Aorta (tissue), 5 donors: ENCODE data around the gene TMEM222. TPM values are rescaled to one million over a fixed set of nuclear protein-coding genes. Genes with fewer than 3 reads are reported as not detected.
A peak's percentile ranks its signal among the peaks of the same experiment; 100 is the strongest.

Experiments
- ATAC-seq: fragments of 200-7000 bp; cut with Tn5 transposase; one replicate; pipeline ENCODE4 v1.9.1; 2022; ENCODE audit warnings: moderate library complexity; ENCODE audit not compliant: low FRiP score
- DNase-seq, 2 donors: peaks; one replicate each; pipeline ENCODE4 v3.0.0-alpha.2; 2020
- H3K27ac ChIP-seq, 2 donors: one replicate each; pipeline ENCODE4 v1.5.1; 2013; ENCODE audit warnings: low read length in 2 of 2, mild to moderate bottlenecking in 2 of 2, moderate library complexity in 2 of 2, control low read depth in 1 of 2, inconsistent platforms in 1 of 2, low read depth in 1 of 2
- H3K27me3 ChIP-seq, 2 donors: one replicate each; pipeline ENCODE4 v1.6.1; 2013; ENCODE audit warnings: control low read depth in 1 of 2, low read length in 1 of 2, mild to moderate bottlenecking in 1 of 2, moderate library complexity in 1 of 2; ENCODE audit not compliant: insufficient read depth in 2 of 2, control insufficient read depth in 1 of 2
- H3K36me3 ChIP-seq, 2 donors: one replicate each; pipeline ENCODE4 v1.6.1; 2013; ENCODE audit warnings: control low read depth in 1 of 2, low read length in 1 of 2, mild to moderate bottlenecking in 1 of 2; ENCODE audit not compliant: insufficient read depth in 2 of 2, control insufficient read depth in 1 of 2
- H3K4me1 ChIP-seq, 2 donors: one replicate each; pipeline ENCODE4 v1.6.1; 2013; ENCODE audit warnings: low read length in 2 of 2, control low read depth in 1 of 2, mild to moderate bottlenecking in 1 of 2, moderate library complexity in 1 of 2; ENCODE audit not compliant: insufficient read depth in 2 of 2, control insufficient read depth in 1 of 2
- H3K4me3 ChIP-seq, 2 donors: one replicate each; pipeline ENCODE4 v1.5.1; 2013; ENCODE audit warnings: low read length in 2 of 2, control low read depth in 1 of 2, mild to moderate bottlenecking in 1 of 2
- H3K9me3 ChIP-seq: one replicate; pipeline ENCODE4 v1.6.1; 2013; ENCODE audit warnings: mild to moderate bottlenecking, low read length; ENCODE audit not compliant: control insufficient read depth
- WGBS, 2 donors: extraction: QIAGEN DNeasy Blood & Tissue Kit; methylation state at CpG; one replicate each; pipeline ENCODE4 v1.1.7; 2013; 5-methylcytosine and 5-hydroxymethylcytosine counted together
- intact Hi-C, 2 donors: fragments of 100-400 bp; cut with DNase I; formaldehyde crosslinking; loops; one replicate each; pipeline versions ENCODE4 v1.14.2 to v1.15.0; 2022
- polyA plus RNA-seq, 2 donors: library from polyadenylated mRNA; stranded (reverse); fragments of 200-250 nt; gene quantifications; one replicate each; pipeline ENCODE4 v1.2.3, GENCODE V29; 2013
- total RNA-seq, 2 donors: library from RNA; stranded (reverse); fragmentation: NEBNext Ultra II Directional; extraction: Animal tissue kit (Norgen Biotek cat#: 25700); gene quantifications; one replicate each; pipeline ENCODE4 v1.2.1, GENCODE V29; 2021
- donor health status: healthy with polysubstance abuse.
- donor health status: Bipolar disorder and iron deficiency.
- donor health status: DM: no; HTN: no; CAD: no.
- donor health status: DM: no; HTN: no; CAD: no.
- donor health status: DM: yes; HTN: yes; CAD: no.

TMEM222 gene
- total and polyA plus RNA-seq, 4 donors: 19.9 to 49.1 (median 29.9) TPM

DNA sequence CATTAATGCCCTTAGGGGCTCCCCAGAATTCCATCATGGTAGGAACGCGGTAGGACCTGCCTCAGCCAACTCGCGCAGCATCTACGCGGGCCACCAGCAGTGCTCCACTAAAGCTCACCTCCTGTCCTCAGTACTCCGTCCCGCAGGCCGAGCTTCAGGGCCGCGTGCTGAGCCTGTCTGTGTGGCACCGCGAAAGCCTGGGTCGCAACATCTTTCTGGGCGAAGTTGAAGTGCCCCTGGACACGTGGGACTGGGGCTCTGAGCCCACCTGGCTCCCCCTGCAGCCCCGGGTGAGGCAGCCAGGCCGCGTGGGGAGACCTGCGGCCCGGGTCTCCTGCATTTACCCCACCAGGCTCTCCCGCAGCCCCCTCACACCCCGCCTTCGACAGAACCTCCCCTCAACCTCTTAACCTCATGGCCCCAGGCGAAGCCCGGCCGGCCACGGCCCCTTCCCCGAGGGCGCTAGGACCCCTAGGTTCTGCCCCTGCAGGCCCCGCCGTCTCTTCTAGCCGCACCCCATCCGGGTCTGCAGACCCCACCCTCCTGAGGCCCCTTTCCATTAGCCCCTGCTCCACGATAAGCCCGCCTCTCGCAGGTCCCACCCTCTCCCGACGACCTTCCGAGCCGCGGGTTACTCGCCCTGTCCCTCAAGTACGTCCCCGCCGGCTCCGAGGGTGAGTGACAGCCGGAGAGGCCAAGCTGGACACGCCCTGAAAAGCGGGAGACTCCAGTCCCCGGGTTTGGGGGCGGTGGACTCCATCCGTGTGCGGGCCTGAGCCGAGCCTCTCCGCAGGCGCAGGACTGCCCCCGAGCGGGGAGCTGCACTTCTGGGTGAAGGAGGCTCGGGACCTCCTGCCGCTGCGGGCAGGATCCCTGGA, 28.9 kb downstream of the TMEM222 start:
- Histone ChIP-seq H3K27ac (no peak overlapping the region), H3K4me1 (no peaks in the 10 kb centered on the region), H3K27me3 (no peaks in the 10 kb centered on the region), H3K9me3 (no peaks in the 10 kb centered on the region), H3K36me3 (peaks cover 0 to 4% of the 10 kb centered on the region in 2 donors), H3K4me3 (no peak overlapping the region)
- no peak for DNase-seq
- ATAC-seq: peak; percentile 44
- intact Hi-C loops: no loop called here
- WGBS, 2 donors: 18 to 22% methylated on average over 59 to 62 of the region's 62 CpGs

- 45 to 52% methylated on average over 8 of the region's 8 CpGs for WGBS, 2 donors
- no peak for ATAC-seq
- peaks cover 0 to 4% of the 10 kb centered on the region in 2 donors for H3K36me3 ChIP-seq
Observed at GRCh38 chr1:27351541-27352107, 29.7 kb downstream of the TMEM222 start.

GRCh38 chr1:27353166-27353565, 31.2 kb downstream of the TMEM222 start:
- Histone ChIP-seq H3K27ac (no peak overlapping the region), H3K27me3 (no peaks in the 10 kb centered on the region), H3K9me3 (no peaks in the 10 kb centered on the region), H3K4me3 (no peak overlapping the region), H3K36me3 (peaks cover 0 to 4% of the 10 kb centered on the region in 2 donors), H3K4me1 (no peaks in the 10 kb centered on the region)
- ATAC-seq: no peak
- intact Hi-C loops: no loop called here
- 83 to 84% methylated on average over 13 of the region's 13 CpGs for WGBS, 2 donors
- no peak for DNase-seq

More at GRCh38 chr1:27351541-27352107, 29.7 kb downstream of the TMEM222 start:
- Histone ChIP-seq H3K27ac (no peak overlapping the region), H3K27me3 (no peaks in the 10 kb centered on the region), H3K9me3 (no peaks in the 10 kb centered on the region), H3K4me1 (no peaks in the 10 kb centered on the region), H3K4me3 (no peak overlapping the region)
- intact Hi-C loops: no loop called here
- DNase-seq: no peak

GRCh38 chr1:27353629-27354028, 31.7 kb downstream of the TMEM222 start:
- intact Hi-C loops: no loop called here
- WGBS, 2 donors: 86 to 88% methylated on average over 3 of the region's 3 CpGs
- H3K36me3 ChIP-seq: peaks cover 0 to 7% of the 10 kb centered on the region in 2 donors
- H3K27ac ChIP-seq: no peak overlapping the region
- H3K4me1 ChIP-seq: no peaks in the 10 kb centered on the region
- H3K9me3 ChIP-seq: no peaks in the 10 kb centered on the region
- no peaks in the 10 kb centered on the region for H3K27me3 ChIP-seq
- DNase-seq (no peak), ATAC-seq (no peak)
- no peak overlapping the region for H3K4me3 ChIP-seq

DNA sequence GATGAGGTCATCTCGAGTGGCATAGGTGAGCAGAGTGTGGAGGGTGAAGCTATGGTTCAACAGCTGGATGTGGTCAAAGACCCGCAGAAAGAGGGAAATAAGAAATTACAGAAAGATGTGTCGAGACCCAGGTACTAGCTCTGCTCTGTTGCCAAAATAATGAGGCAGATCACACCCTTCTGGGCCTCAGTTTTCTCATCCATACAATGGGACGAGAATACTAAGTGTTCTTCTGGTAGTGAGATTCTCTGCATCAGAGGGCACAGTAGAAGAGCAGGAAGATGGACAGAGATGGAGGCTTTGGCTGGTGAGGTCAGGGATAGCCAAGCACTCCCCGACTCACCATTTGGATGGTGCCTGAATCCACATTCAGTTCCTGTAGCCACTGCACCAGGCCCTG, 33.7 kb downstream of the TMEM222 start:
- intact Hi-C loops: loop anchor here (2.0 kb wide), 1 partner anchor 37 kb away; the partner anchor contains the start of gene GPR3 (in 2 of the 2)
- peaks cover 0 to 7% of the 10 kb centered on the region in 2 donors for H3K36me3 ChIP-seq
- no peak for ATAC-seq
- no peak overlapping the region for H3K27ac ChIP-seq
- WGBS, 2 donors: 92 to 95% methylated on average over 5 of the region's 5 CpGs
- no peak for DNase-seq
- H3K9me3 ChIP-seq: no peaks in the 10 kb centered on the region
- H3K4me3 ChIP-seq: no peak overlapping the region
- H3K4me1 ChIP-seq: no peaks in the 10 kb centered on the region
- no peaks in the 10 kb centered on the region for H3K27me3 ChIP-seq

- Histone ChIP-seq H3K27ac (no peak overlapping the region), H3K36me3 (peaks cover 0 to 7% of the 10 kb centered on the region in 2 donors), H3K9me3 (no peaks in the 10 kb centered on the region), H3K27me3 (no peaks in the 10 kb centered on the region), H3K4me3 (no peak overlapping the region), H3K4me1 (no peaks in the 10 kb centered on the region)
- ATAC-seq: no peak
- DNase-seq: no peak
- 90 to 93% methylated on average over 13 of the region's 13 CpGs for WGBS, 2 donors
- intact Hi-C loops: loop anchor here (2.0 kb wide), 1 partner anchor 37 kb away; the partner anchor contains the start of gene GPR3 (in 2 of the 2)
Observed at GRCh38 chr1:27356277-27356618, 34.3 kb downstream of the TMEM222 start.

DNA sequence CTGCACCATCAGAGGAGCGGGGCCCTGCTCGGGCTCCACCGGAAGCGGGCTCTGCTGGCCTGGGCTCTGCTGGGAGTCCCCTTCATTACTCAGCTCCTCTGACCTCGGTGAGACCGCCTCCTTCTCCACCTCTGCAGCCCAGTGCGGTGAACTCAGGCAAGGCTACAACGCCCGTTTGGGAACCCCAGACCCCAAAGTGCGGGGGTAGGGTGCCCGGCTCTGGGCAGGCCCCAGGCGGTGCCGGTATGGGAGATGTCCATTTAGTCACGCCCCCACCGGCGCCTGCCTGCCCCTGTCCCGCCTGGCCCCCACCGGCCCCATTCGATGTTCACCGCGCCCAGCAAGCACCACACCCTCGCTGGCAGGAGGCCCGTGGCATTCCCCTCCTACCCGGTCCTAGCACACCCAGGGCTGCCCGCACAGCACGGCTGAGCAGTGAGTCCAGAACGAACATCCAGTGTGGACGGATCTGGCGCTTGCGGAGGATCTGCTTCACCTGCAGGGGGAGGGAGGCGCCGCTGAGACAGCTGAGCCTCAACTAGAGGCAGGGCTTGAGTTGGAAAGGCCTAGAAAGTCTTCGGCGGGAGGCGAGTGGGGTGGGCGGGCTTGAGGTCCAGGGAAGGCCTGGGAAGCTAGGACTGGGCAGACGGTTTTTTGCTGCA, 34.8 kb downstream of the TMEM222 start:
- peak; percentile 7 for ATAC-seq
- Histone ChIP-seq H3K9me3 (no peaks in the 10 kb centered on the region), H3K27me3 (no peaks in the 10 kb centered on the region), H3K36me3 (peaks cover 0 to 8% of the 10 kb centered on the region in 2 donors), H3K27ac (no peak overlapping the region), H3K4me1 (no peaks in the 10 kb centered on the region), H3K4me3 (no peak overlapping the region)
- DNase-seq: no peak
- intact Hi-C loops: loop anchor here (2.0 kb wide), 1 partner anchor 36 kb away; the partner anchor contains the start of gene GPR3 (in 2 of the 2)
- WGBS, 2 donors: 86% methylated on average over 34 to 37 of the region's 37 CpGs

- Histone ChIP-seq H3K27ac (no peak overlapping the region), H3K9me3 (no peaks in the 10 kb centered on the region), H3K27me3 (no peaks in the 10 kb centered on the region), H3K4me3 (no peak overlapping the region), H3K36me3 (peaks cover 0 to 10% of the 10 kb centered on the region in 2 donors), H3K4me1 (no peaks in the 10 kb centered on the region)
- intact Hi-C loops: loop anchor here (2.0 kb wide), 1 partner anchor 35 kb away; the partner anchor contains the start of gene GPR3 (in 2 of the 2)
- DNase-seq (peak; percentile 80 to 92), ATAC-seq (peak; percentile 85)
- WGBS, 2 donors: 45% methylated on average over 39 to 40 of the region's 40 CpGs
Observed at GRCh38 chr1:27357281-27358037, 35.5 kb downstream of the TMEM222 start.
